Fibroblast of the aortic adventitia (primary cell): ENCODE results near the gene ABI3. TPM values are rescaled to one million over a fixed set of nuclear protein-coding genes. Genes with fewer than 3 reads are reported as not detected.

ENCODE experiments used
- DNase-seq: peaks from one replicate; pipeline ENCODE4 v3.0.0-alpha.2; 2010; ENCODE audit warnings: low read depth
- H3K4me3 ChIP-seq: 2 replicates; pipeline ENCODE4 v1.5.1; 2011; ENCODE audit warnings: low read depth, mild to moderate bottlenecking, control low read depth, low read length, moderate library complexity
- CTCF ChIP-seq: IDR thresholded peaks from 2 replicates; pipeline ENCODE4 v1.5.1; 2011; ENCODE audit warnings: mild to moderate bottlenecking, low read length, control low read depth, inconsistent platforms; ENCODE audit not compliant: insufficient read depth
- total RNA-seq: library from RNA; depleted of rRNA; stranded (reverse); fragments of >200 nt; gene quantifications from 2 replicates; pipeline ENCODE4 v1.2.3, GENCODE V29; 2012; ENCODE audit warnings: low replicate concordance

The ABI3 gene
- total RNA-seq, 1 donor = 0.18 TPM

GRCh38 chr17:49213847-49214246, 3.3 kb downstream of the ABI3 start:
- no peak for TF ChIP-seq CTCF
- H3K4me3 ChIP-seq = no peak overlapping the region
- no peak for DNase-seq

- no peak for TF ChIP-seq CTCF
- DNase-seq = no peak
- no peak overlapping the region for H3K4me3 ChIP-seq
Observed at GRCh38 chr17:49214676-49215360, 4.3 kb downstream of the ABI3 start.

- H3K4me3 ChIP-seq = no peak overlapping the region
- no peak for TF ChIP-seq CTCF
- DNase-seq = no peak
Observed at GRCh38 chr17:49216482-49216881, 6.0 kb downstream of the ABI3 start.

GRCh38 chr17:49216953-49217650, 6.6 kb downstream of the ABI3 start:
- no peak for TF ChIP-seq CTCF

GRCh38 chr17:49217651-49218413, 7.3 kb downstream of the ABI3 start:
- no peak for TF ChIP-seq CTCF
- H3K4me3 ChIP-seq = no peak overlapping the region
- DNase-seq = no peak

More at GRCh38 chr17:49216953-49217650, 6.6 kb downstream of the ABI3 start:
- no peak for DNase-seq
- no peak overlapping the region for H3K4me3 ChIP-seq

- peak; percentile 12 for TF ChIP-seq CTCF
- DNase-seq = no peak
- no peak overlapping the region for H3K4me3 ChIP-seq
Observed at GRCh38 chr17:49218941-49219913, 8.7 kb downstream of the ABI3 start.
